HCT116 (cell line): ENCODE data around the gene NPPB. TPM values are rescaled to one million over a fixed set of nuclear protein-coding genes. Genes with fewer than 3 reads are reported as not detected.

ENCODE experiments used
- ATAC-seq: fragments of 200-7000 bp; cut with Tn5 transposase; 2 replicates; pipeline ENCODE4 v1.9.1; 2020; ENCODE audit warnings: mild to moderate bottlenecking, moderate library complexity
- BruUV-seq: library from RNA; stranded (reverse); fragments of 400-500 nt; replicated peaks from 2 replicates; lab custom pipeline; 2021; lab: Mats Ljungman, UMichigan
- CTCF ChIA-PET: fragments of 300-600 bp; sonication (Branson Sonifier 250); formaldehyde crosslinking; loops from one replicate; lab custom pipeline; 2021; ENCODE audit warnings: antibody characterized with exemption; lab: Charles Lee
- POLR2A ChIA-PET: fragments of 300-600, 350-600 bp; sonication (Branson Sonifier 250); formaldehyde crosslinking; loops from one replicate; lab custom pipeline; 2021; ENCODE audit warnings: antibody characterized with exemption; lab: Charles Lee
- RAD21 ChIA-PET, 2 experiments: fragments of 300-600 bp; sonication (Branson Sonifier 250); formaldehyde crosslinking; loops; one replicate each; lab custom pipeline; 2023; ENCODE audit warnings: low total read pairs in 2 of 2; ENCODE audit not compliant: uncharacterized antibody in 2 of 2, unreplicated experiment in 2 of 2, low non-redundant PET in 1 of 2; lab: Charles Lee
- DNase-seq: peaks from one replicate; pipeline ENCODE4 v3.0.0-alpha.2; 2010; ENCODE audit warnings: low read depth, low spot score
- H2AFZ ChIP-seq: fragments of 200-600 bp; shearing (Covaris generic), sonication (generic); 2 replicates; pipeline ENCODE4 v1.6.1; 2017; ENCODE audit warnings: low read depth, mixed run types, mixed read lengths, antibody characterized with exemption, low read length; ENCODE audit not compliant: poor library complexity, severe bottlenecking
- H3K27ac ChIP-seq: 2 replicates; pipeline ENCODE4 v1.5.1; 2012; ENCODE audit warnings: low read depth, low read length
- H3K27me3 ChIP-seq: fragments of 200-600 bp; sonication (generic); 2 replicates; pipeline ENCODE4 v1.6.1; 2016; ENCODE audit warnings: mixed run types, low read length, mixed read lengths; ENCODE audit not compliant: insufficient read depth
- H3K36me3 ChIP-seq, 2 experiments: fragments of 200-500 bp in 1 of 2; fragments of 200-600 bp in 1 of 2; sonication (Bioruptor generic) in 1 of 2; sonication (generic) in 1 of 2; 2 replicates each; pipeline versions ENCODE4 v1.5.1 to v1.6.1; 2014 to 2016; ENCODE audit warnings: low read length in 2 of 2, inconsistent platforms in 1 of 2, mixed read lengths in 1 of 2, mixed run types in 1 of 2; ENCODE audit not compliant: insufficient read depth in 2 of 2, control insufficient read depth in 1 of 2
- H3K4me1 ChIP-seq, 2 experiments: fragments of 200-600 bp in 1 of 2; sonication (generic) in 1 of 2; 2 replicates each; pipeline versions ENCODE4 v1.5.1 to v1.6.1; 2012 to 2017; ENCODE audit warnings: low read length in 2 of 2, inconsistent platforms in 1 of 2, mild to moderate bottlenecking in 1 of 2, mixed read lengths in 1 of 2, mixed run types in 1 of 2, moderate library complexity in 1 of 2; ENCODE audit not compliant: insufficient read depth in 2 of 2, control insufficient read depth in 1 of 2
- H3K4me2 ChIP-seq: fragments of 200-600 bp; sonication (generic); 2 replicates; pipeline ENCODE4 v1.6.1; 2017; ENCODE audit warnings: mixed run types, low read length, mixed read lengths
- H3K4me3 ChIP-seq, 2 experiments: fragments of 200-600 bp in 1 of 2; sonication (generic) in 1 of 2; replicated peaks in 1 of 2; 2 replicates each; pipeline ENCODE4 v1.5.1; 2011 to 2016; ENCODE audit warnings: low read length in 2 of 2, control low read depth in 1 of 2, low read depth in 1 of 2, mild to moderate bottlenecking in 1 of 2, mixed read lengths in 1 of 2, mixed run types in 1 of 2
- H3K79me2 ChIP-seq: fragments of 200-600 bp; sonication (generic); 2 replicates; pipeline ENCODE4 v1.6.1; 2017; ENCODE audit warnings: mild to moderate bottlenecking, mixed run types, low read length, moderate library complexity, mixed read lengths; ENCODE audit not compliant: insufficient read depth
- H3K9ac ChIP-seq: fragments of 200-600 bp; sonication (generic); 2 replicates; pipeline ENCODE4 v1.6.1; 2016; ENCODE audit warnings: low read length, mixed read lengths
- H3K9me2 ChIP-seq: fragments of 200-600 bp; sonication (generic), shearing (Covaris generic); 2 replicates; pipeline ENCODE4 v1.6.1; 2017; ENCODE audit warnings: mixed run types, mild to moderate bottlenecking, moderate library complexity; ENCODE audit not compliant: insufficient read depth
- H3K9me3 ChIP-seq, 2 experiments: fragments of 200-500 bp in 1 of 2; fragments of 200-600 bp in 1 of 2; sonication (Bioruptor generic) in 1 of 2; sonication (generic) in 1 of 2; 2 replicates each; pipeline ENCODE4 v1.6.1; 2014 to 2017; ENCODE audit warnings: low read length in 2 of 2, mixed read lengths in 2 of 2, inconsistent platforms in 1 of 2, low read depth in 1 of 2, mild to moderate bottlenecking in 1 of 2, mixed run types in 1 of 2, moderate library complexity in 1 of 2; ENCODE audit not compliant: control insufficient read depth in 1 of 2, insufficient read depth in 1 of 2
- H4K20me1 ChIP-seq: fragments of 200-600 bp; sonication (generic), shearing (Covaris generic); 2 replicates; pipeline ENCODE4 v1.6.1; 2017; ENCODE audit warnings: mixed run types, mild to moderate bottlenecking, moderate library complexity; ENCODE audit not compliant: insufficient read depth
- CBX3 ChIP-seq: IDR thresholded peaks from 2 replicates; pipeline ENCODE4 v1.6.1; 2012; ENCODE audit warnings: low read depth
- CEBPB ChIP-seq: IDR thresholded peaks from 2 replicates; pipeline ENCODE4 v1.6.1; 2012; ENCODE audit warnings: low read depth
- EZH2phosphoT487 ChIP-seq: fragments of 200-600 bp; IDR thresholded peaks from 2 replicates; pipeline ENCODE4 v1.6.1; 2018; ENCODE audit warnings: antibody characterized with exemption, borderline replicate concordance
- POLR2A ChIP-seq: IDR thresholded peaks from 2 replicates; pipeline ENCODE4 v1.7.0; 2011; ENCODE audit warnings: borderline replicate concordance; ENCODE audit not compliant: insufficient read depth, insufficient read length; ENCODE audit errors: extremely low read depth
- intact Hi-C: fragments of 100-400 bp; cut with micrococcal nuclease; formaldehyde crosslinking; loops from 2 replicates; pipeline ENCODE4 v1.10.0; 2022
- total RNA-seq: library from RNA; stranded (reverse); gene quantifications from one replicate; pipeline ENCODE4 v1.2.1, GENCODE V29; 2021; ENCODE audit not compliant: unreplicated experiment
- TF ChIP-seq, protein P1 (sequence below): IDR thresholded peaks from 2 replicates; pipeline ENCODE4 v1.6.1; 2011; ENCODE audit warnings: mild to moderate bottlenecking, low read length, moderate library complexity; ENCODE audit not compliant: insufficient replicate concordance; ENCODE audit errors: extremely low read depth

Gene NPPB
- total RNA-seq, 1 experiment from 2014 or later = not detected

DNA sequence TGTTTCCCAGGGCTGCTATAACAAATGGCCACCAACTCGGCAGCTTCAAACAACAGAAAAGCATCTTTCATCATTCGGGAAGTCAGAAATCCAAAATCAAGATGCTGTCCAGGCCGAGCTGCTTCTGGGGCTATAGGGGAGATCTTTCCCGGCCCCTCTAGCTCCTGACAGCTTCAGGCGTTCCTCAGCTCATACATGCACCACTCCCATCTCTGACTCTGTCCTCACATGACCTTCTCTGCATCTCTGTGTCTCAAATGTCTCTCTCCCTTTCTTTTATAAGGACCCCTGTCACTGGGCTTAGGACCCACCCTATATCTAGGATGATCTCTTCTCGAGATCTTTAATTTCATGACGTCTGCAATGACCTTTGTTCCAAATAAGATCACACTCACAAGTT, 13.8 kb upstream of the NPPB start:
- Histone ChIP-seq H3K79me2 (no peaks in the 10 kb centered on the region), H4K20me1 (no peaks in the 10 kb centered on the region), H3K9me2 (no peaks in the 10 kb centered on the region), H3K27me3 (no peaks in the 10 kb centered on the region), H3K27ac (no peak overlapping the region), H3K36me3 (no peaks in the 10 kb centered on the region), H3K4me2 (no peak overlapping the region), H3K4me3 (no peak overlapping the region), H3K9me3 (no peaks in the 10 kb centered on the region), H3K4me1 (no peaks in the 10 kb centered on the region), H2AFZ (no peak overlapping the region), H3K9ac (no peak overlapping the region)
- no peak for ATAC-seq
- ChIA-PET POLR2A (interaction anchor here (4.2 kb wide), 1 partner anchor 36 kb away, joined by 17 read pairs; no protein-coding TSS in a partner anchor), RAD21 (interaction anchor here in 1 of 2 experiments (0.7 kb wide), 1 partner anchor 10 kb away, joined by 3 read pairs; no protein-coding TSS in a partner anchor), CTCF (no interaction called here)
- no peak for DNase-seq
- no TSS peak for BruUV-seq
- TF ChIP-seq CEBPB (no peak), CBX3 (no peak)
- intact Hi-C loops = no loop called here

DNA sequence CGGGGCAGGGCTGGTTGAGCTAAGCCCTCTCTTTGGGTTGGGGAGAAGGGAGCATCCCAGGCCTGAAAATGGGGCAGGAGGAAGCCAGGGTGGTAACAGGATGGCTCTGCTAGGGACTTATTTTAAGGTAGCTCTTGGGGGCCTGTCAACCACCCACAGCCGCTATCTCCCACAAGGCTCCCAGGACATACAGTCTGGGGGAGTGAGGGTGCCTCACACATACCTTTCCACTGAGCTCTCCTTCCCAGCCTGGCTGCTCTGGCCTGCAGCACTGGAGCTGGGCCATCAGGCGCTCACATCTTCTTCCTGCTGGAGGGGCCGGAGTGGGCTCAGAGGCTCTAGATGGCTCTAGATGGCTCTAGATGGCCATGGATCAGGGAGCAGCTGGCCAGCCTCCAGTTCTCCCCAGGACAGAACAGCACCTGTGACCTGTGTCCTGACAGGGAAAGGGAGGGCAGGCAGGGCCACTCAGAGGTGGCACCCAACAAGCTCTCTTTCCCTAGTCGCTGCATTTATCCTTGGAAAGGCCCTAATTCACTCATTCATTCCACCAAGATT, 11.0 kb upstream of the NPPB start:
- CTCF ChIA-PET = interaction anchor here (1.6 kb wide), 1 partner anchor 22 kb away, joined by 6 read pairs; no protein-coding TSS in a partner anchor
- TF ChIP-seq, protein P1, sequence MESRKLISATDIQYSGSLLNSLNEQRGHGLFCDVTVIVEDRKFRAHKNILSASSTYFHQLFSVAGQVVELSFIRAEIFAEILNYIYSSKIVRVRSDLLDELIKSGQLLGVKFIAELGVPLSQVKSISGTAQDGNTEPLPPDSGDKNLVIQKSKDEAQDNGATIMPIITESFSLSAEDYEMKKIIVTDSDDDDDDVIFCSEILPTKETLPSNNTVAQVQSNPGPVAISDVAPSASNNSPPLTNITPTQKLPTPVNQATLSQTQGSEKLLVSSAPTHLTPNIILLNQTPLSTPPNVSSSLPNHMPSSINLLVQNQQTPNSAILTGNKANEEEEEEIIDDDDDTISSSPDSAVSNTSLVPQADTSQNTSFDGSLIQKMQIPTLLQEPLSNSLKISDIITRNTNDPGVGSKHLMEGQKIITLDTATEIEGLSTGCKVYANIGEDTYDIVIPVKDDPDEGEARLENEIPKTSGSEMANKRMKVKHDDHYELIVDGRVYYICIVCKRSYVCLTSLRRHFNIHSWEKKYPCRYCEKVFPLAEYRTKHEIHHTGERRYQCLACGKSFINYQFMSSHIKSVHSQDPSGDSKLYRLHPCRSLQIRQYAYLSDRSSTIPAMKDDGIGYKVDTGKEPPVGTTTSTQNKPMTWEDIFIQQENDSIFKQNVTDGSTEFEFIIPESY = no peak
- TF ChIP-seq POLR2A (no peak), EZH2phosphoT487 (no peak)
- Histone ChIP-seq H3K36me3 (no peaks in the 10 kb centered on the region), H3K79me2 (no peaks in the 10 kb centered on the region), H3K9me2 (no peaks in the 10 kb centered on the region), H3K27me3 (no peaks in the 10 kb centered on the region), H2AFZ (no peak overlapping the region), H4K20me1 (no peaks in the 10 kb centered on the region), H3K27ac (no peak overlapping the region), H3K9ac (no peak overlapping the region), H3K4me3 (no peak overlapping the region), H3K4me2 (no peak overlapping the region), H3K4me1 (no peaks in the 10 kb centered on the region), H3K9me3 (no peaks in the 10 kb centered on the region)
- RAD21 ChIA-PET = no interaction called here
- intact Hi-C loops = no loop called here
- POLR2A ChIA-PET = interaction anchor here (4.2 kb wide), 1 partner anchor 39 kb away, joined by 17 read pairs; no protein-coding TSS in a partner anchor
- DNase-seq = no peak
- BruUV-seq = no TSS peak
- no peak for ATAC-seq
